GOT3 (cell line): ENCODE measurements around the gene DAPK2.
"Not testable (repeated sequence)": the region's sequence is repeated elsewhere in the genome, so short reads cannot be mapped to it uniquely, and the experiment has no call there.

Experiments
- DNase-seq: peaks from one replicate; lab custom pipeline; 2025; ENCODE audit warnings: mixed read lengths; lab: John Stamatoyannopoulos, UW

DAPK2 gene

DNA sequence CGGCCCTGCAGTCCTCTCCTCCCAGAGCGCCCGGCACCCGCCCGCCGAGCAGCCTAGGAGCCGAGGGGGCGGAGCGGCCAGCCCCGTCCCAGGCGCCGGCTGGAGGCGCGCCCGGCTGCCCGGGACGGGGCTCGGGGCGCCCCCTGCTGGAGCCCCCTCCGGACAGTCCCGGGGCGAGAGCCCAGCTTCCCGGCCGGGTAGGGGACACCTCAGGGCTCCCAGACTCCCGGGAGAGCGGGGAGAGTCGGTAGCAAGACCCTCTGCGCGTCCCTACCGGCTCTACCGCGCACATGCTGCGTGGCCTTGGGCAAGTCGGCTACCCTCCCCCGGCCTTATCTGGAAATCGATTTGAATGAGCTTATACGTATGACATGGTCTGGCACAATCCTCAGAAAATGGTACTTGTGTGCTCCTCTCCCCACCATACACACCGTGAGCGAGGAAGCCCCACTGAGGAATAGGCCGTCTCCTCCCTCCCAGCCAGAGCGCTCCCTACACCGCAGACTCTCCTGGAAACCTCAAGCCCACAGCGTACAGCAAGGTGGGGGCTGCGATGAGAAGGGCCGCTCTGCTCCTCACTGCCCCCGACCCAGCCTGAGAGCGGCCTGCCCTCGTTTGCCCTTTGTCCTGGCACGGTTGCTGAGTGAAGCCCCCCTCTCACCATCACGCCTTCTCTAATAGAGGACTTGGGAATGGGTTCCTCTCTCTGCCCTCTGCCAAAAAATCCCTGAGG, at the start of gene DAPK2:
DAPK2 (minus strand) TSS at position 65 of the 733 bp plus-strand sequence. CDS start 6,224 bp downstream, outside the sequence.
- peak; percentile 26 for DNase-seq

GRCh38 chr15:64095431-64095794, 49.1 kb upstream of the DAPK2 start:
- no peak for DNase-seq

- peak; percentile 78 for DNase-seq
Observed at GRCh38 chr15:64093627-64094417, 47.5 kb upstream of the DAPK2 start, which contains the start of gene CIAO2A. CIAO2A (minus strand) TSS chr15:64093838; CDS start chr15:64093768, 70 bp downstream.

GRCh38 chr15:64092864-64093626, 46.8 kb upstream of the DAPK2 start:
- no peak for DNase-seq

GRCh38 chr15:64092075-64092820, 46.0 kb upstream of the DAPK2 start:
- no peak for DNase-seq

DNA sequence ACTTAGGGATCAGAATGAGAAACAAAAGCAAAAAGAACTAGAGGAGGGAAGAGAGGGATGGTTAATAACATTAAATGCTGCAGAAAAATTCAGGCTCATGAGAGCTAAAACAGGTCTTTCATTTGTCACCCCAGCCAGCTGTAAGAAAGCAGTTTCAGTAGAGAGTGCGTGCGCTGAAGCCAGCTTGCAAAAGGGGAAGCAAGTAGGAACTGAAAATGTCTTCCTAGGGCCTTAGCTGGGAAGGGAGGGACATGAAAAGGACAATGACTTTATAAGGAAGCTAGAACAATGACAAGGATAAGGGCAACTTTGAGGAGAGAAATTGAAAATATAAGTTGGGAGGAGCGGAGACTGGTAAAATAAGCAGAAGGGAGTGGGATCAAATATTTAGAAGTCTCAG, 44.2 kb upstream of the DAPK2 start:
- DNase-seq, result no peak

DNA sequence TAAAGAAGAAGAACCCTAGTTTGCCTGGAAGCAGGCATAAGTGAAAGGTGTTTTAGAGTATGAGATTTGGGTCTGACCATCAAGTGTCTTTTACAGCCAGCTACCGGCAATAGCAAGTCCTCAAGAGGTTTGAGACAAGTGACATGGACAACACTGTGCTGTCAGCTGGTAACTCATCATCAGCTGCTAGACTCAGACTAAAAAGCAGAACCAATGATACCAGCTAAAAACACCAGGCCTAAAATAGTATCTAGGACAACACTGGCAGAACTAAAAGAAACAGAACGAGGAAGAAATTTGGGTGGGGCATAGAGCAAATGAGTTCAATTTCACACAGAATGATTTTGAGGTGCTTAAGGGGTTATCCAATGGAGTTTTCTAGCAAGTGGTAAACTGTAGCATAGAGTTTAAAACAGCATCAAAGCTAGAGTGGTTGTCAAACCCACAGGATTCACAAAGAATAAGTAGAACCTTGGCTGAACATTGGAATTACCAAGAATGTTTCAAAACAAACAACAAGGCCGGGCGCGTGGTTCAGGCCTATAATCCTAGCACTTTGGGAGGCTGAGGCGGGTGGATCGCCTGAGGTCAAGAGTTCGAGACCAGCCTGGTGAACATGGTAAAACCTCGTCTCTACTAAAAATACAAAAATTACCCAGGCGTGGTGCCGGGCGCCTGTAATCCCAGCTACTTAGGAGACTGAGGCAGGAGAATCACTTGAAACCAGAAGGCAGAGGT, 43.4 kb upstream of the DAPK2 start:
- no peak for DNase-seq

DNA sequence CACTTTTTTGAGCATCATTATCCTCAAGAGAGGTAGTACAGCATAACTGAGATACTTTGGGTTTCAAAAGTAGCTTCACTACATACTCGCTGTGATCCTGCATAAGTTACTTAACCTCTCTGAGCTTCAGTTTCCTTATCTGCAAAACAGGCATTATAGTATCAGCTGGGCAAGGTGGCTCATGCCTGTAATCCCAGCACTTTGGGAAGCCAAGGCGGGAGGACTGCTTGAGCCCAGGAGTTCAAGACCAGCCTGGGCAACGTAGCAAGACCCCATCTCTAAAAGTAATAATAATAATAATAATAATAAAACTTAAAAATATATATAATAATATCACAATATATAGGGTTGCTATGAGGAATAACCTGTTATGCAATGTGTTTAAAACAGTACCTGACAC, 36.5 kb upstream of the DAPK2 start:
- DNase-seq, result no peak

DNA sequence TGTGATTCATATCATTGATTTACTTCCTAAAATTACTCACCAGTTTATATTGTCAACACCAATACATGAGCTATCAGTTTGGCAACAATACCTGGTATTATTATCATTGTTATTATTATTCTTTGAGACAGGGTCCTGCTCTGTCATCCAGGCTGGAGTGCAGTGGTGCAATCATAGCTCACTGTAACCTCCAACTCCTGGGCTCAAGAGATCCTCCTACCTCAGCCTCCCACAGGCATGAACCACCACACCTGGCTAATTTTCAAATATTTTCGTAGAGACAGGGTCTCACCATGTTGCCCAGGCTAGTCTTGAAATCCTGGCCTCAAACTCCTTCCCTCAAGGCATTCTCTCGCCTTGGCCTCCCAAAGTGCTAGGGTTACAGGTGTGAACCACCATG, 27.2 kb upstream of the DAPK2 start:
- DNase-seq, result not testable (repeated sequence)

DNA sequence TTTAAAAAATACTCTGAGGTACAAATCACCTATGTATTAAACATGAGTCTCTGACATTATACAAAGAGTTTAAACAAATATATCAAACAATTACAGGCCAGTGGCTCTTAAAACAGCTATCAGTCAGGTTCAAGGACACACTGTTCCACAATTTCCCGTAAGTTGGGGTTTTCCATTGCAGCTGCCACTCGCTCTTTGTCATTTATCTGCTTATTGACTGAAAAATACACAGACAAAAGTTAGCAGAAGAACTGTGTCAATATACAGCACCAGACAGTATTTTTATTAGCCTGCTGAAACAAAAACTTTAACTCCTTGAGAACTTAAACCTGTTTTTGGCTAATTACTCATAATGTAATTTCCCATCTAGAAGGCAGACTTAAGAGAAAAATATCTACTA, 26.5 kb upstream of the DAPK2 start:
- DNase-seq, result no peak

GRCh38 chr15:64071931-64072765, 25.9 kb upstream of the DAPK2 start:
- DNase-seq, result no peak

GRCh38 chr15:64070965-64071851, 24.9 kb upstream of the DAPK2 start:
- no peak for DNase-seq

GRCh38 chr15:64070106-64070505, 23.8 kb upstream of the DAPK2 start:
- DNase-seq, result no peak

DNA sequence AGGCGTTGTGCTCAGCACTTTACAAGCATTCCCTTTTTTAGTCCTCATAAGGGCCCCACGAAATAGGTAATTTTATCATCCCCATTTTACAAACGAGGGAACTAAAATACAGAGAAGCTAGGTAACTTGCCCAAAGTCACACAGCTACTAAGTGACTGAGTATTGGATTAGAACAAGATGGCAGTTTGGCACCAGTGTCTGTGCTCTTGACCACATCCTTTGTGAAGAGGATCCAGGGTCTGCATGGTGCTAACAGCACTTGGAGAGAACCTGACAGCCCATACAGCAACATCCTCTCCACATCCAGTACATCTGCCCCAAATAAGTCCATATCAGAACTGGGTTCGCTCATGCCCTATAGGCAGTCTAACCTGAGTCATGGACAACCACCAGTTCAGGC, 21.8 kb upstream of the DAPK2 start:
- DNase-seq, result no peak

DNA sequence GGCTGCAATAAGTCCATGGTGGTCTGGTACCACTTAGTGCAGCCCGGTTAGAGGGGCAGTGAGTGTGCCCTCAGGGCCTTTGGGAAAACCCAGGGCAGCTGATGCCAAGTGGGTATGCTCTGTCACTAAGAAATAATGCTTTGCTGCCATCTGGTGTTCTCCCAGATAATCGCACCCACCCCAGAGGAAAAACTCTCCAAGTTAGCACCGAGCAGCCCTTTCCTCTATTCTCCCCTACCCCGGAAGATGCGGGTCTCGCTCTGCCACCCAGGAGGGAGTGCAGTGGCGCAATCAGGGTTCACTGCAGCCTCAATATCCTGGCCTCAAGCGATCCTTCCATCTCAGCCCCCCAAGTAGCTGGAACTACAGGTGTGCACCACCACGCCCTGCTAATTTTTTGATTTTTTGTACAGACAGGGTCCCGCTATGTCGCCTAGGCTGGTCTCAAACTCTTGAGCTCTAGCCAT, 21.3 kb upstream of the DAPK2 start:
- DNase-seq, result peak; percentile 46

- DNase-seq, result no peak
Observed at GRCh38 chr15:64066451-64066850, 20.2 kb upstream of the DAPK2 start.

DNA sequence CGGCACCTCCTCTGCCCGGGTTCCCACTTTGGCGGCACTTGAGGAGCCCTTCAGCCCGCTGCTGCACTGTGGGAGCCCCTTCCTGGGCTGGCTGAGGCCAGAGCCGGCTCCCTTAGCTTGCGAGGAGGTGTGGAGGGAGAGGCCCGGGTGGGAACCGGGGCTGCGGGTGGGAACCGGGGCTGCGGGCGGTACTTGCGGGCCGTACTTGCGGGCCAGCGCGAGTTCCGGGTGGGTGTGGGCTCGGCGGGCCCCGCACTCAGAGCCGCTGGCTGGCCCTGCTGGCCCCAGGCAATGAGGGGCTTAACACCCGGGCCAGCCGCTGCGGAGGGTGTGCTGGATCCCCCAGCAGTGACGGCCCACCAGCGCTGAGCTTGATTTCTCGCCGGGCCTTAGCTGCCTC, 14.4 kb upstream of the DAPK2 start:
- no peak for DNase-seq

DNA sequence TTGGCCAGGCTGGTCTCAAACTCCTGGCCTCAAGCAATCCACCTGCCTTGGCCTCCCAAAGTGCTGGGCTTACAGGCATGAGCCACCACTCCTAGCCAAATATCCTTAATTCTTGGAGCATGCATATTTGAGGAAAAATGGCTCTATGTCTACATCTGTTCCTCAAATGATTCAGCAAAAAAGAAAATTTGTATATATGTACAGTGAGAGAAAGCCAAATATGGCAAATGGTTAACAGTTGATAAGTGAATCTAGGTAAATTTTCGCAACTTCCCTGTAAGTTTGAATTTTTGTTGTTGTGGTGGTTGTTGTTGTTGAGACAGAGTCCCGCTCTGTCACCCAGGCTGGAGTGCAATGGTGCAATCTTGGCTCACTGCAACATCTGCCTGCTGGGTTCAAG, 12.8 kb upstream of the DAPK2 start:
- DNase-seq, result not testable (repeated sequence)

GRCh38 chr15:64058279-64058678, 12.0 kb upstream of the DAPK2 start:
- no peak for DNase-seq
